ENCODE data around the gene NWD2. TPM values are rescaled to one million over a fixed set of nuclear protein-coding genes. Genes with fewer than 3 reads are reported as not detected.
A peak's percentile ranks its signal among the peaks of the same experiment; 100 is the strongest.

The NWD2 gene
- total RNA-seq, 3 donors from 2014 or later: 0.95 to 1.4 (median 1.3) TPM

DNA sequence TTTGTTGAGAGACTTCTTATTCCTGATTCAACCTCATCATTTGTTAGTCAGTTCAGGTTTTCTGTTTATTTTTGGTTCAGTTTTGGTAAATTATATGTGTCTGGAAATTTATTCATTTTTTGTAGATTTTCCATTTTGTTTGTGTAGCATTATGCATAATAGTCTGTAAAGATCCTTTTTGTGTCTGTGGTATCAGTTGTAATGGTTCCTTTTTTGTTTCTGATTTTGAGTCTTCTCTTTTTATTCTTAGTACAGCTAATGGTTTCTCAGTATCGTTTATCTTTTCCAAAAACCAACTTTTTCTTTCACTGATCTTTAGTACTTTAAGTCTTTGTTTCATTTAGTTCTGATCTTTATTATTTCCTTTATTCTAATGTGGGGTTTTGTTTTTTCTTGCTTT, 61.4 kb downstream of the NWD2 start:
- DNase-seq: no peak
- H3K4me3 ChIP-seq: no peak overlapping the region
- peaks cover 11% of the 10 kb centered on the region for H3K9me3 ChIP-seq
- H3K4me1 ChIP-seq (ENCODE audit: low read depth): no peaks in the 10 kb centered on the region
- H3K36me3 ChIP-seq (ENCODE audit: low read depth): no peaks in the 10 kb centered on the region
- TF ChIP-seq, protein P1, sequence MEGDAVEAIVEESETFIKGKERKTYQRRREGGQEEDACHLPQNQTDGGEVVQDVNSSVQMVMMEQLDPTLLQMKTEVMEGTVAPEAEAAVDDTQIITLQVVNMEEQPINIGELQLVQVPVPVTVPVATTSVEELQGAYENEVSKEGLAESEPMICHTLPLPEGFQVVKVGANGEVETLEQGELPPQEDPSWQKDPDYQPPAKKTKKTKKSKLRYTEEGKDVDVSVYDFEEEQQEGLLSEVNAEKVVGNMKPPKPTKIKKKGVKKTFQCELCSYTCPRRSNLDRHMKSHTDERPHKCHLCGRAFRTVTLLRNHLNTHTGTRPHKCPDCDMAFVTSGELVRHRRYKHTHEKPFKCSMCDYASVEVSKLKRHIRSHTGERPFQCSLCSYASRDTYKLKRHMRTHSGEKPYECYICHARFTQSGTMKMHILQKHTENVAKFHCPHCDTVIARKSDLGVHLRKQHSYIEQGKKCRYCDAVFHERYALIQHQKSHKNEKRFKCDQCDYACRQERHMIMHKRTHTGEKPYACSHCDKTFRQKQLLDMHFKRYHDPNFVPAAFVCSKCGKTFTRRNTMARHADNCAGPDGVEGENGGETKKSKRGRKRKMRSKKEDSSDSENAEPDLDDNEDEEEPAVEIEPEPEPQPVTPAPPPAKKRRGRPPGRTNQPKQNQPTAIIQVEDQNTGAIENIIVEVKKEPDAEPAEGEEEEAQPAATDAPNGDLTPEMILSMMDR (IDR thresholded peaks at IDR 0.05): no peak
- ATAC-seq: no peak
- intact Hi-C loops (cut with DNase I, micrococcal nuclease): no loop called here

DNA sequence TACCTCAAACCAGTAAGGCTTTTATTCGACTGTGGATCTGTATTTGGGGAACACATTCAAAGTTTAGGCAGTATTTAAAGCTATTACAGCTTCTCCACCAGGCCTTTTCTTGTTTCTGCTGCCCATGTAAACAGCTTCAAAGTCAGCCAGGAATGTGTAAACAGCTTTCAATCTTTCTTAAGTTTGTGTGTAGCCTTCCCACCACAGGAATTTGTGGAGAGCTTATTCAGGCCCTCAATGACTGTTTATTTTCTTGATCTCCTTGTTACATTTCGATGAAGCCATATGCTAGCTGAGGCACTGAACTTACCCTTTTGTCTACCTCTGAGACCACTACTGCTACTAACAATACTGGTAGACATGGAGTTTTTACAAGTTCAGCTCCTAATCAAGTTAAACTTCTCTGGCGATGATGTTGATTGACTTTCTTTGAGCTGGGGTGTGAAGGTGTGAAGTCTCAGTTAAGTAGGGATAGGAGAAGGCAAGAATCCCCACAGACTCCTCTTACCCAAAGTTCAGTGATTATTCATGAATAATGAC, 72.6 kb downstream of the NWD2 start:
- TF ChIP-seq, protein P1 (IDR thresholded peaks at IDR 0.05): no peak
- ATAC-seq (no peak), DNase-seq (no peak)
- Histone ChIP-seq H3K9me3 (no peaks in the 10 kb centered on the region), H3K4me1 (ENCODE audit: low read depth) (no peaks in the 10 kb centered on the region), H3K36me3 (ENCODE audit: low read depth) (no peaks in the 10 kb centered on the region), H3K4me3 (no peak overlapping the region)
- intact Hi-C loops (cut with DNase I, micrococcal nuclease): no loop called here

DNA sequence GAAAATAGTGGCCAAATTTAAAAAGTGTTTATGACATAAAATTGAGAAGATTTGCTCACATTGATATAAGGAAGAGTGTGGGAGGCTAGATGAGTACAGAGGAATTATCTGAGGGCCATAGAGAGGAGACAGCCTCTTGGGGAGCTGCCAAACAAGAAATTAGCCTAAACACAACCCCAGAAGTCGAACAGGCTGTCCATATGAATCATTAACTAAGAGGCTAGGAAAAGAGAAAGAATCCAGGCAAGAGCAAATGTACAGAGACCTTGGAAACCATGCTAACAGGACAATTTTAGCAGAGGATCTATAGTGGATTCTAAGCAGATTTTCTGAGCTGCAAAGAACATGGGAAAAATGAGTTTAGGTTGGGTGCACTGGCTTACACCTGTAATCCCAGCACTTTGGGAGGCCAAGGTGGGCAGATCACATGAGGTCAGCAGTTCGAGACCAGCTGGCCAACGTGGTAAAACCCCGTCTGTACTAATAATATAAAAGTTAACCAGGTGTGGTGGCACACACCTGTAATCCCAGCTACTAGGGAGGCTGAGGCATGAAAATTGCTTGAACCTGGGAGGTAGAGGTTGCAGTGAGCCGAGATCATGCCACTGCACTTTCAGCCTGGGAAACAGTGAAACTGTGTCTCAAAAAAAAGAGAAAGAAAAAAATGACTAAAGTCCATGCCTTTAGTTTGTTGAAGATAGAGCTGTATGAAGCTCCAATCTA, 76.1 kb downstream of the NWD2 start:
- TF ChIP-seq, protein P1 (IDR thresholded peaks at IDR 0.05): no peak
- no peak for DNase-seq
- intact Hi-C loops (cut with DNase I, micrococcal nuclease): no loop called here
- H3K9me3 ChIP-seq: no peaks in the 10 kb centered on the region
- H3K4me3 ChIP-seq: no peak overlapping the region
- H3K4me1 ChIP-seq (ENCODE audit: low read depth): no peaks in the 10 kb centered on the region
- no peak for ATAC-seq
- no peaks in the 10 kb centered on the region for H3K36me3 ChIP-seq (ENCODE audit: low read depth)

DNA sequence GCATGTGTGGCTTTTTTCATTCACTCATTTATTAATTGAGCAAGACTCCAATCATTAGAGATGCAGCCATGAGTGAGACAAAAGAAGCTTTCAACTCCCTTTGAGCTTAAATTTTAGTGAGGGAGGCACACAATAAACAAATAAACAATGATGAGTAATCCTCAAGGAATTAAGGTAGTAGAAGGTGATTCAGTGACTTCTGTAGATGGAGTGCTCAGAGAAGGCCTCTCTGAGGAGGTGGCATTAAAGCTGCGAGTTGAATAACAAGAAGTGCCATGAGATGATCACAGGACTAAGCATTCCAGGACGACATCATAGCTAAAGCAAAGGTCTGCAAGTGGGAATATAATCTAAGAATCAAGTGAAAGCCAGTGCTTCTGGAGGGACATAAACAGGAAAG, 77.6 kb downstream of the NWD2 start:
- no peak for ATAC-seq
- Histone ChIP-seq H3K4me3 (no peak overlapping the region), H3K36me3 (ENCODE audit: low read depth) (no peaks in the 10 kb centered on the region), H3K4me1 (ENCODE audit: low read depth) (no peaks in the 10 kb centered on the region), H3K9me3 (no peaks in the 10 kb centered on the region)
- no peak for DNase-seq
- intact Hi-C loops (cut with DNase I, micrococcal nuclease): no loop called here
- TF ChIP-seq, protein P1 (IDR thresholded peaks at IDR 0.05): no peak

DNA sequence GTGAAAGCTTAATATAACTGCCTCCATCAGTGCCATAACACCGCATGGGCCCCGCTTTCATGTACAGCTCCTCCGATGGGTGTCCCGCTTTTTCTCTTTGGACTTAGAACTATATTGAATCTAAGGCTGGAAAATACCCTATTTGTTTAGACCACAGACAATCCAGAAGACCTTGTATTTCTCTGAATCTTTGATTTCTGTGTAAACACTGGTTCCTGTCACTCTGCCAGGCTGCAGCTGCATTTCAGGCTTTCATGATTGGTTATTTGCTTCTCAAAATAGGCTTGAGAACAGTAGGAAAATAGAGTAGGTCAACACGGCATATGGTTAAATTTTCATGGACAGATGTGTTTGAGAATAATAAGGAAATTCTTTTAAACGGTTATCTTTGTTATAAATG, 80.0 kb downstream of the NWD2 start:
- Histone ChIP-seq H3K36me3 (ENCODE audit: low read depth) (no peaks in the 10 kb centered on the region), H3K9me3 (no peaks in the 10 kb centered on the region), H3K4me3 (no peak overlapping the region), H3K4me1 (ENCODE audit: low read depth) (no peaks in the 10 kb centered on the region)
- ATAC-seq (peak; percentile 45), DNase-seq (peak in 1 of 3 donors; percentile 19)
- intact Hi-C loops (cut with DNase I, micrococcal nuclease): no loop called here
- TF ChIP-seq, protein P1 (IDR thresholded peaks at IDR 0.05): no peak

All from mucosa of descending colon (tissue), 3 donors.